HUES64 (cell line): ENCODE results near the gene ADGRG2.

Experiments used
- H3K27ac ChIP-seq: 2 replicates; pipeline ENCODE4 v1.7.0; 2013; ENCODE audit warnings: low read depth, low read length, inconsistent platforms
- H3K27me3 ChIP-seq: 2 replicates; pipeline ENCODE4 v1.6.1; 2013; ENCODE audit warnings: mild to moderate bottlenecking, low read length; ENCODE audit not compliant: insufficient read depth
- H3K36me3 ChIP-seq: 2 replicates; pipeline ENCODE4 v1.6.1; 2013; ENCODE audit warnings: mild to moderate bottlenecking, low read length; ENCODE audit not compliant: insufficient read depth
- H3K4me1 ChIP-seq: 2 replicates; pipeline ENCODE4 v1.6.1; 2013; ENCODE audit warnings: mild to moderate bottlenecking, low read length, moderate library complexity; ENCODE audit not compliant: insufficient read depth
- H3K4me3 ChIP-seq: 2 replicates; pipeline ENCODE4 v1.5.1; 2013; ENCODE audit warnings: mild to moderate bottlenecking, low read length, moderate library complexity
- H3K9ac ChIP-seq: 2 replicates; pipeline ENCODE4 v1.6.1; 2013; ENCODE audit warnings: mild to moderate bottlenecking, low read depth, low read length
- H3K9me3 ChIP-seq: 2 replicates; pipeline ENCODE4 v1.6.1; 2013; ENCODE audit warnings: low read depth, low read length; ENCODE audit not compliant: insufficient read depth
- WGBS: fragments of 150-250, 120-280 bp; methylation state at CpG from one replicate; pipeline ENCODE4 v1.1.7; 2013; ENCODE audit warnings: missing lambda C conversion rate; 5-methylcytosine and 5-hydroxymethylcytosine counted together

Gene ADGRG2

DNA sequence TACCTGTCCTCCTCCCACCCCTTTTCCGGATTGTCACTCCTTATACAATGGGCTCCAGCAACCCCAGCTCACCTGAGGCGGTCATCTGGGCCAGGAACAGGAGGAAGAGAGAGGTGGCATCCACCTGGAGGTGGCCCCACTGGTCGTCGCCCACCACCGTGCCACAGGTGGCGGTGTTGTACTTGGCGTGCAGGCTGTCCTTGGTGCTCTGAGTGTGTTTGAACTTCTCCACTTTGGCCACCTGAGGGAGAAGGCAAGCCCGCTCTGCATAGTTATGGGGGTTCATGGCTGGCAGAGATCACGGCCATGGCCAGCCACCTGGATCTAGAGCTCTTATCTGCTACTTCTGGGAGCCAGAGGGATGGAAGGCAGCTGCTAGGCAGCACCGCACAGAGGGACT, 171.2 kb downstream of the ADGRG2 start:
- no peak overlapping the region for H3K9ac ChIP-seq
- no peaks in the 10 kb centered on the region for H3K9me3 ChIP-seq
- H3K4me3 ChIP-seq, result no peak overlapping the region
- WGBS, result 91% methylated on average over 9 of the region's 10 CpGs
- H3K27me3 ChIP-seq, result no peaks in the 10 kb centered on the region
- peaks cover 18% of the 10 kb centered on the region; the same call in 1 of the 2 replicates for H3K36me3 ChIP-seq
- H3K27ac ChIP-seq, result no peak overlapping the region
- H3K4me1 ChIP-seq, result no peaks in the 10 kb centered on the region

GRCh38 chrX:18949944-18950301, 172.3 kb downstream of the ADGRG2 start:
- no peak overlapping the region for H3K9ac ChIP-seq
- no peak overlapping the region for H3K4me3 ChIP-seq
- H3K27ac ChIP-seq, result no peak overlapping the region
- H3K4me1 ChIP-seq, result no peaks in the 10 kb centered on the region
- no peaks in the 10 kb centered on the region for H3K9me3 ChIP-seq
- H3K27me3 ChIP-seq, result no peaks in the 10 kb centered on the region
- WGBS, result 84% methylated on average over 8 of the region's 8 CpGs
- peaks cover 18% of the 10 kb centered on the region; the same call in 1 of the 2 replicates for H3K36me3 ChIP-seq

DNA sequence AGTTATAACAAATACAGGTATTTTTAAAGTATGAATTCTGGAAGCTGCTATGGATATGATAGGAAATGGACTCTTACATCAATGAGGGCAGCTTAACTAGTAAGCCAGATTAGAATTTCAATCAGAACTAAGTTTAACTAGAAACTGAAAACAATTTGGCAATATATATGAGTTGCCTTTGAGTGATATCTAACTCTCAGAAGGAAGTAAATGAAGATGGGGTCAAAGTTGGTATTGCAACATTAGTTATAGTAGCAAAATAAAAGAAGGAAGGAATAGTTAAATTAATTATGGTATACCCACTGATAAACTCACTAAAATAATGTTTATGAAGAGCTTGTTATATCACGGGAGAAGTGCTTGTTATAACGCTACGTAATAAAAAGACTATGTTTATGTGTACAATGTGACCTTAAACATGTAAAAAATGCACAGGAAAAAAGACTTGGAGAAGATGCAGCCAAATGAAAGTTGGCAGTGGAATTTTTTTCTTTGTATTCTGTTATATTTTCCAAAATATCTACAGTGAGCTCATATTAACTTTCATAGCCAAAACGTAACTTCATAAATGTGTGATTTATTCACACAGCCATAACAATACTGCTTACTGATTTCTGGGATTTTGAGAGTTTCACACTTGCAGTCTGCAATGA, 172.9 kb downstream of the ADGRG2 start:
- Histone ChIP-seq H3K4me1 (no peaks in the 10 kb centered on the region), H3K9me3 (no peaks in the 10 kb centered on the region), H3K36me3 (peaks cover 22% of the 10 kb centered on the region; the same call in 1 of the 2 replicates), H3K4me3 (no peak overlapping the region), H3K27ac (no peak overlapping the region), H3K27me3 (no peaks in the 10 kb centered on the region), H3K9ac (no peak overlapping the region)
- 98% methylated on average over 4 of the region's 4 CpGs for WGBS

DNA sequence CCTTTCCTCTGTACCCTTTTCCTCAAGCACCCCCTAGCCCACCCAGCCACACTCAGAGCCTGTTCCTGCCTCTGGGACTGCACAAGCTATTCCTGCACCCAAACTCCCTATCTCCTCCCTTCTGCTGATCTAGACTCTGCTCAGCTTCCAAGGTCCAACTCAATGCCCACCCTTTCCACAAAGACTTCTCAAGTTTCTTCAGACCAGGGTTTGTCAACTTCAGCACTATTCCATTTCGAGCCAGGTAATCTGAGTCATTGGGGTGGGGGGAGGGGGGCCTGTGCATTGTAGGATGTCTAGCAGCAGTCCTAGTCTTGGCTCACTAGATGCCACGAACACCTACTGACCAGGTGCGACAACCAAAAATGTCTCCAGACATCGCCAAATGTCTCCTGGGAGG, 175.7 kb downstream of the ADGRG2 start:
- no peaks in the 10 kb centered on the region for H3K9me3 ChIP-seq
- H3K27ac ChIP-seq, result no peak overlapping the region
- peaks cover 26% of the 10 kb centered on the region for H3K36me3 ChIP-seq
- no peak overlapping the region for H3K4me3 ChIP-seq
- H3K27me3 ChIP-seq, result no peaks in the 10 kb centered on the region
- 94% methylated on average over 4 of the region's 4 CpGs for WGBS
- no peaks in the 10 kb centered on the region for H3K4me1 ChIP-seq
- H3K9ac ChIP-seq, result no peak overlapping the region

- no peaks in the 10 kb centered on the region for H3K9me3 ChIP-seq
- H3K4me3 ChIP-seq, result no peak overlapping the region
- H3K9ac ChIP-seq, result no peak overlapping the region
- H3K27ac ChIP-seq, result no peak overlapping the region
- no peaks in the 10 kb centered on the region for H3K27me3 ChIP-seq
- no peaks in the 10 kb centered on the region for H3K4me1 ChIP-seq
- peaks cover 24% of the 10 kb centered on the region for H3K36me3 ChIP-seq
- WGBS, result 89% methylated on average over 6 of the region's 6 CpGs
Measured at GRCh38 chrX:18946157-18946556, 176.1 kb downstream of the ADGRG2 start.

DNA sequence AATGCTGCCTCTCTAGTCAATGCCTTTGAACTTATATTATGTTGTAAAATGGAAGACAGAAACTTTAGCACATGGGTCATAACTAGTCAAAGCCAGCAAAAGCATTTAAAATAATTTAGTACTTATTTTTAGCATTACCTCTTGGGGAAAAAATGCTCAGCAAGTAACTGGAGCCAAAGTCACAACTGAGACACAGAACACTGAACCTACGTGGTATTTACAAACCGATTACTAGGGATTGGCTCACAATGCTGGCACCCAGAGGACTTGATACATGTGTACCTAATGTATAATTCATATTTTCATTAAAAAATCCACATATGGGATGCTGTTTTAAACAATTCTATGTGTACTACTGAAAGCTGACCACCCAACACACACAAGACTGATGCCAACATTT, 176.8 kb downstream of the ADGRG2 start:
- Histone ChIP-seq H3K36me3 (peaks cover 23% of the 10 kb centered on the region), H3K4me3 (no peak overlapping the region), H3K9ac (no peak overlapping the region), H3K9me3 (no peaks in the 10 kb centered on the region), H3K4me1 (no peaks in the 10 kb centered on the region), H3K27me3 (no peaks in the 10 kb centered on the region), H3K27ac (no peak overlapping the region)
- WGBS, result 100% methylated on average over 2 of the region's 2 CpGs

- Histone ChIP-seq H3K9me3 (no peaks in the 10 kb centered on the region), H3K9ac (no peak overlapping the region), H3K4me3 (no peak overlapping the region), H3K4me1 (no peaks in the 10 kb centered on the region), H3K27ac (no peak overlapping the region), H3K36me3 (peaks cover 21% of the 10 kb centered on the region), H3K27me3 (no peaks in the 10 kb centered on the region)
- 93% methylated on average over 4 of the region's 4 CpGs for WGBS
Measured at GRCh38 chrX:18944482-18944881, 177.8 kb downstream of the ADGRG2 start.

DNA sequence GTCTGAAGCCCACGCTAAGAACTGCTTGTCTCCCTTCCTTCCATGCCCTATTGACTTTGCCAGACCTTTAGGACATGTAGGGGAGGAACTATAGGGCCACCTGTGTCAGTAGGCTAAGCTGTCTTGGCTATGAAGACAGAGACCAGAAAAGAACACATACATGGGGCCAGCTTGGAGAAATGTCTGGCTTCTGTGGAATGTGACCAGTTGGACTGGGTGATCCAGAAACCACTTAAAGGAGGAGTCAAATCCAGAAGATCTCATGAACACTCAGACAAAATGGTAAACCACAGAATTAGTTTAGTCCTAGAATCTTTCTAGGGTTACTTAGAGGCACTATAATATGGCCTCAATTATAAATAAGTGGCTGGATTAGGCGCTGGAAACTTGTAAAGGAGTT, 180.4 kb downstream of the ADGRG2 start:
- no peaks in the 10 kb centered on the region for H3K27me3 ChIP-seq
- peaks cover 27% of the 10 kb centered on the region for H3K36me3 ChIP-seq
- no peak overlapping the region for H3K9ac ChIP-seq
- H3K9me3 ChIP-seq, result no peaks in the 10 kb centered on the region
- no peaks in the 10 kb centered on the region for H3K4me1 ChIP-seq
- 96% methylated on average over 2 of the region's 2 CpGs for WGBS
- H3K27ac ChIP-seq, result no peak overlapping the region
- no peak overlapping the region for H3K4me3 ChIP-seq
